Embryonic facial prominence (tissue), 1 donor: Measurements from ENCODE around the gene ARPC1A.
"Not testable (repeated sequence)": the region's sequence is repeated elsewhere in the genome, so short reads cannot be mapped to it uniquely, and the experiment has no call there.

Experiments used
- DNase-seq: peaks from one replicate; pipeline ENCODE4 v3.0.0-alpha.2; 2016; ENCODE audit errors: extremely low spot score

The ARPC1A gene

DNA sequence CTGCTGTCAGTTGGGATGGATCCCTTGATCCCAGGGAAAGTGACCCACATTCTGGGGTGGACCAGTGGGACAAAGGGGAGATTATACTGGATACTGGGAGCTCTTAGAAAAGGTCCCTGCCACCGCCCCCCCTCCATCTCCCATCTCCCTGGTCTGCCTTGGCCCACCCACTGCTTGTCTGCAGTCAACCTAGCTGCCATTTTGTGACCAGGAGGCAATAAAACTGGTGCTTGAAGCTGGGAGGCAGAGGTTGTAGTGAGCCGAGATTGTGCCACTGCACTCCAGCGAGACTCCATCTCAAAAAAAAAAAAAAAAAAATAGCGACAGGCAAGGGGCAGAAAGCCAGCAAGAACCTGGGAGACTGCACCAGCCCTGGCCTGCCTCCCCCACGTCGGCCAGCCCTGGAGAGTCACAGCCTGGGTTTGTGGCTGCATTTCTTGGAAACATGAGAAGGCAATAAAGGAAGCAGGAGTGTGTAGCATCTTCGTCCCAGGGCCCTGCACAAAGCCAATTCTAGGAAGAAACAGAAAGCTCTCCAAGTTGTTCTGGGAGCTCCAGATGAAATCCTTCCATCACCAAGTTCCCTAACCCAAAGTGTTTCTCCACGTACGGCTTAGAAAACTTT is 44.2 kb downstream of the ARPC1A start:
- DNase-seq = no peak

DNA sequence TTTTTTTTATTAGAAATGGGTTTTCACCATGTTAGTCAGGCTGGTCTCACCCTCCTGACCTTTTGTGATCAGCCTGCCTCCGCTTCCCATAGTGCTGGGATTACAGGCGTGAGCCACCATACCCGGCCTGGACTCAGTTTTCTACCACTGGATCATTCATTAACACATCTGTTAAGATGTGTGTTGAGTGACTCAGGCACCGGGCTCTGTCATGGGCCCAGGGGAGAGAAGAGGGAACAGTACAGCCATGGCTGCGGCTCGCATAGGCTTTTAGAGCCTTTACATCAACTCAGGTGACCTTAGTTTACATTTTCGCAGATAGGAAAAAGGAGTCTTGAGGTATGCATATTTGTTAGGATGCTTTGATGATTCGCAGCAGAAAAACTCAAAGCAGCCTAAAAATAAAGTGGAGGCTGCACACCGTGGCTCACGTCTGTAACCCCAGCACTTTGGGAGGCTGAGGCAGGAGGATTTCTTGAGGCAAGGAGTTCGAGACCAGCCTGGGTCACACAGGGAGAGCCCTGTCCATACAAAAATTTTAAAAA is 45.8 kb downstream of the ARPC1A start:
- DNase-seq = no peak

DNA sequence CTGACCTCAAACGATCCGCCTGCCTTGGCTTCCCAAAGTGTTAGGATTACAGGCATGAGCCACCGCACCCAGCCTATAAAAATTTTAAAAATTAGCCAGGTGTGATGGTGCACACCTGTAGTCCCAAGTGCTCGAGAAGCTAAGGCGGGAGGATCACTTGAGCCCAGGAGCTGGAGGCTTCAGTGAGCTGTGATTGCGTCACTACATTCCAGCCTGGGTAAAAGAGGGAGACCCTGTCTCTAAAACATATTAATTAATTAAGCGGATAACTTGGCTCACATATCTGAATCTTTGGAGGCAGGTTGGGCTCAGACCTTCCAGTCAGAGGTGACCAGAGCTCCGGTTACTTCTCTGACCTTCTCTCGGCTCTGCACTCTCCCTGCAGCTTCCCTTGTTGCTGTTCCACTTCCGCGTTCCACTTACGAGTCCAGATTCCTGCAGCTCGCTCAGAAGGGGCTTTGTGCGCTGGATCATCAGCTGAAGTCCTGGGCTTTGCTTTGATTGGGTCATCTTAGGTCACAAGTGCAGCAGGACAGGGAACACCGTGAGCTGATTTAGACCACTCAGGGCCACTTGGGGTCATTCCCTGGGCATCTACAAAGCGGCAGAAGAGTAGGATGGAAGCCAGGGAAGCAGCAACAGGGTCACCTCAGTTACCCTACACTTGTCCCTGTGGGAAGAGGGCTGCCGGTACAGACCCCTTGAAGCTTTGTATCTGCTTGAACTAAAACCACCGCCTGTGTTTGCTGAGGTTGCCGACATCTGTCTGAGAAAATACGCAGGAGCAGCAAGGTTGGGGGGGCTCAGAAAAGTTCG is 46.8 kb downstream of the ARPC1A start:
- no peak for DNase-seq

DNA sequence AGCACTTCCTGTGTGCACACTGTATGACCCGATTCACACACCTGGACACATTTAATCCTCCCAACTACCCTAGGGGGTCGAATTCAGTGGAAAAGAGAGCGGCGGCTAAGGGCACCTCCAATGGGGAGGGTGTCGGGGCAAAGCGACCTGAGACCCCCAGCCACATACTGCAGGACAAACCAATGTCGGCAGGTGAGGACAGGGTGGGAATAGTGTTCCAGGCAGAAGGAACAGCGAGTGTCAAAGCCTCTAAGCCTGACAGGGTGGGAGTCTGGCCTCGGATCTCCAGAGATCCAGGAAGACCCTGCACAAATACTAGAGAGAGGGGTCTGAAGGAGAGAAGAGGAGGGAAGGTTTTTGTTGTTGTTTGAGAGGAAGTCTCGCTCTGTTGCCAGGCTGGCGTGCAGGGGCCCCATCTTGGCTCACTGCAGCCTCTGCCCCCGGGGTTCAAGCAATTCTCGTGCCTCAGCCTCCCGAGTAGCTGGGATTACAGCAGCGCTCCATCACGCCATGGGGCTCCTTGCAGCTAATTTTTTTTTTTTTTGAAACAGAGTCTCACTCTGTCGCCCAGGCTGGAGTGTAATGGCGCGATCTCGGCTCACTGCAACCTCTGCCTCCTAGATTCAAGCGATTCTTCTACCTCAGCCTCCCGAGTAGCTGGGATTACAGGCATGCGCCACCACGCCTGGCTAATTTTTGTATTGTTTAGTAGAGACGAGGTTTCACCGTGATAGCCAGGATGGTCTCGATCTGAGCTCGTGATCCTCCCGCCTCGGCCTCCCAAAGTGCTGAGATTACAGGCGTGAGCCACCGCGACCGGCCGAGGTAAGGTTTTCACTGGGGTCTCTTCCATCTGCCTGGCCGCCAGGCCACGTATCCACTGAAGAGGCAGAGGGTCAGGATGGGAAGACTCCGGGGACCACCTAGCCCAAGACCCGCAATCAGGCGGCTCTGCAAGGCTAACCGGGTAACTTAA is 47.7 kb downstream of the ARPC1A start:
- DNase-seq = no peak

DNA sequence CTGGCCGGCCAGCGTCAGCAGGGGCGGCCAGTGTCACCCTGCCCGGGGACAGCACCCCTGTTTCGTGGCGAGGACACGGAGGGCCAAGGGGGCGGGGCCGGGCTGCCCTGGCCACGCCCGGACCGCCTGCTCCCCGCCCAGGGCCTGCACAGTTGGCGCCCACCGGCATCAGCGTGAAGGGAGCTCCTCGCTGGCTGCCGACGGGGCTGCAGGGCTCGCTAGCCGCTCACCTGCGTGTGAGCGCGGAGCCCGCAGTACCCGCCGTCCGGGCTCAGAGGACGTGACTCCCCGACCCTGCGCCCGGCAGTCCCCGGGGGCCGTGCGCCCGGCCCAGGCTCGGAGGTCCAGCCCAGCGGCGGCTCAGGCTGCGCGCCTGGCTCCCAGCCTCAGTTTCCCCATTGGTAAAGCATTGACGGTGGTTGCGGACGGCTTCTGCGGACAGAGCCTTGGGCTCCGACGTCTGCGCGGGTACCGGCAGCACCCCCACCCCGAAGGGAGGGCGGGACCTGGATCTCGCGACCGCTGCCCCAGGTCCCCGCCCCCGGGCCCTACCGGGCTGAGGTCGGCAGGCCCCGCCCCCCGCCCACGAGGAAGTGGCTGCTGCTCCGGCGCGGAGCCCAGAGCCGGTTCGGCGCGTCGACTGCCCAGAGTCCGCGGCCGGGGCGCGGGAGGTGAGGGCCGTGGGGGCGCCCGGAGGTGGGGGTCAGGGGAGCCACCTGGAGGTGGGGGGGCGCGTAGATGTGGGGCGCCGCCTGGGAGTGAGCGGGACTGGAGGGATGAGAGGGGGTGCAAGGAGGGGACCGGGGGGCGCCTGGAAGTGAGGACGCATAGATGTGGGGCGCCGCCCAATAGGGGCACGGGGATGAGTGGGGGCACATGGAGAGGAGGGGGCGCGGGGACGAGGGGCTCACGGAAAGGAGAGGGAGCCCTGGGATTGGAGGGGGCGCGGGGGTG is 48.7 kb downstream of the ARPC1A start, which contains the start of gene ARPC1B:
ARPC1B (plus strand) TSS at position 620 of the 954 bp plus-strand sequence. CDS start 10,985 bp downstream, outside the sequence.
- no peak for DNase-seq

DNA sequence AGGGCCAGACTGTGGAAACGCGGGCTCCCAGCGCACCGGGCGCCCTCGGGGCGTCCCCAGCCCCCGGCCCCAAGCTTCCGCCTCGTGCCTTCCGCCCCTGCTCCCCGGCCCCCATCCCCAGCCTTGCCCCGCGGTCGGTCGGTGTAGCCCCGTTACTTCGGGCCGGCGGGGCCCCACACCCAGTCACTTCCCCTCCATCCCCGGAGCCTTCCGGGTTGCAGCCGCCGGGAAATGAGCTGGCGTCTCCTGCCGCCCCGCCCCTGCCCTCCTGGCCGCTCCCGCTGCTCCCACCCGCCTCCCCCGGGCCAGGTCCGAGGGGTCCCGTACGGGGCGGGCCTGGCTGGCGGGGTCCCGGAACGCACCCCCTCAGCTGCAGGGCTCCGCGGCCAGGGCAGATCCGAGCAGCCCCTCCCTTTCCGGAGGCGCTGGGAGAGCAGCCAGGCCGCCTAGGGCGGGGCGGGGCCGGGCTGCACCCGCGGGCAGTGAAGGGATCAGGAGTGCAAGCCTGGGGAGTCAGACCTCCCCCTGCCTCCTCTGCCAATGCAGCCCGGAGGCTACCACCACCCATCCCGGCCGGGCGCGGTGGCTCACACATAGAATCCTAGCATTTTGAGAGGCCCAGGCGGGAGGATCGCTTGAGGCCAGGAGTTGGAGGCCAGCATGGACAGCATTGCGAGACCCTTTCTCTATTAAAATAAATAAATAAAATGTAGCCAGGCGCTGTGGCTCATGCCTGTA is 49.5 kb downstream of the ARPC1A start:
- DNase-seq = no peak

DNA sequence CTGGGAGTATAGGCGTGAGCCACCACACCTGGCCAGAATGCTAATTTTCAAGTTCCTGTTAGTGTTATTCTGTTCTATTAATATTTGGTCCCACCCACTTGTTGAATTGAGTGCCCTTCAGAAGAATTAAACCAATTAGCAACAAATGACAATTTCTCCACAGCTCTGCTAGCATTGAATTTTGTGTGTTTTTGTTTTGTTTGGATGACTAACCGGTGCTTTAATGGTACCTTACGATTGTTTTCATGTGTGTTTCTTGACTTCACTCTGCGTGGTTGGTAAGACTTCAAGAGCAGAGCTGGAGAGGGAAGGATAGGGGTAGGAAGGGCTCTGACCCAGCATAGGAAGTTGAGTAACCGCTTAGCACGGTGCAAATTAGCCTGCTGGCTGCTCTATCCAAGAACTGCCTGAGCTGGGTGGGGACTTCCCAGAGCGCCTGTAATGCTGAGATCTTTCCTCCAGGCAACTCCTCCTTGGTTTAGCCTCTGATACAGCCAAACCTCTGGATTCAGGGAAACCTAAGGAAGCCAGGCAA is 53.4 kb downstream of the ARPC1A start:
- peak; percentile 6 for DNase-seq

DNA sequence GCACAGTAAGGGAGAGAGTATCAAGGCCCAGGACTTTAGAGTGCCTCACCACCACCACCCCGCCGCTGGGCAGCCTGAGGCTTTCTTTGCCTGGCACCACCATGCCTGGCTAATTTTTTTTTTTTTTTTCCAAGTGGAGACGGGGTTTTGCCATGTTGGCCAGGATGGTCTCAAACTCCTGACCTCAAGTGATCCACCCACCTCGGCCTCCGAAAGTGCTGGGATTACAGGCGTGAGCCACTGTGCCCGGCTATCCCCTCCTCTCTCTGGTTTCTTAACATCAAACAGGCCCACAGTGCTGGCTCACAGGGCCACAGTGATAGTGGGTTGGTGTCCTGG is 54.0 kb downstream of the ARPC1A start:
- DNase-seq = not testable (repeated sequence)

DNA sequence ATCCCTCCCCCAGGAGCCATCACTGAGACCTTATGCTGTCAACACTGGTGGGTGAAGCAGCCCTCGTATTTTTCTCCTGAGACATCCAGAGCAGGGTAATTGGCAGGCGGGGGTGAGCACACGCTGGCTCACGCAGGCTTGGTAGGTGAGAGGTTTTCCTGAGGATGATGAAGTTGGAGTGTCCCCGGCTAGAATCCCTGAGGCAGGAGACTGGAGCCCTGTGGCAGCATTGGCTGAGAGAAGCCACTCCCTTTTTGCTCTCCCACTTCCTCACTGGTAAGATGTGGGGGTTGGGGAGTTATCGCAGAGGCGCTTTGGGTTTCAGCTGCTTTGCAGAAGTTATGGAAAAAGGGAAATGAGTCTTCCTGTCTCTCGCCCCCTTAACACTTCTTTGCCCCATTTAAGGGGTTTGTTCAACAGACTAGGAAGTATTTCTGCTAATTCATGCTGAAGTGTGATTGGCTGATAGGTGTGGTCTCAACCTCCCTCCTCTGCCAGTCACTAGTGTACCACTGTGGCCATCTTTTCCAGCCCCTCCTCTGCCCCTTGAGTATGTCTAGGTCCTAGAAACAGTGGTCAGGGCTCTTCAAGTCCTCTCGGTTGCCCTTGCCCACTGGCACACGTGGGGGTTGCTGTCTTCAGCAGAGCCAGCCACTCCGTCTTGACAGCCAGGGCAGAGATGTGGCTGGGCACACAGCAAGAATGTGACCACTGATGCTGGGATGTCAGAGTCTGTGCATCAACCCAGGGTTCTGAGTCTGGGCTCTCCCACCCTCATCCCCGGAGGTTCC is 54.5 kb downstream of the ARPC1A start:
- no peak for DNase-seq

DNA sequence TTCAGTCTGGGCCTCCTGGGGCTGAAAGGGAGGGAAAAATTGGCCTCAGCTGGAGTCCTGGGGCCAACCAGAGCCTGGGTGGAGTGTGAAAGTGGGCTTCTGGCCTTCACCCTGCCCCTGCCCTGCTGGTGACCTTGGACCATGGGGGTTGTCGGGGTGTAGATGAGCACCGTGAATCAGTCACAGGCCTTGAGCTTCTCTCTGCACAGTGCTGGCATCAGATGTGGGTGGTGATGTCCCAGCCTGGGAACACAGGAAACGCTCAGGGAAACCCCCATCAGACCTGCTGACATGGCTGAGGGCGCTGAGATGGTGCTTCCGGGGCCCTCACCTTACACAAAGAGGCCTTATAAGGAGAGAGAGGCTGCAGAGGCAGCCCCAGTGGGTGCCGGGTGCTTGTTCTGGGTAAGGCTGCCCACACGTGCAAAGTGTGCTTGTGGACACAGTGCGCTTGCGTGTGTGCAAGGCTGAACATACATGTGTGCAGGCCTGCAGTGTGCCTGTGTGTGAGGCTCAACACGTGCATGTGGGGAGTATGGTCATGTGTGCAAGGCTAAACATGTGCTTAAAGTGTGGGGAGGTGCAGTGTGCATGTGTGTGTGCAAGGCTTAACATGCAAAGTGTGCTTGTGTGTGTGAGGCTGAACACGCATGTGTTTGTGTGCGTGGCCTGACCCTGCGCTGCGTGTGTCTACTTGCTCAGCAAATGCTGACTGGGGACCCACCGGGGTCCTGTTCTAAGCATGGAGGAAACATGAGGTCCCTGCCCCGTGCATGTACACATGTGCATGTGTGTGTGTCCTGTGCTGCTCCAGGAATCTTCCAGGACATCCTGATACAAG is 55.3 kb downstream of the ARPC1A start:
- DNase-seq = no peak

DNA sequence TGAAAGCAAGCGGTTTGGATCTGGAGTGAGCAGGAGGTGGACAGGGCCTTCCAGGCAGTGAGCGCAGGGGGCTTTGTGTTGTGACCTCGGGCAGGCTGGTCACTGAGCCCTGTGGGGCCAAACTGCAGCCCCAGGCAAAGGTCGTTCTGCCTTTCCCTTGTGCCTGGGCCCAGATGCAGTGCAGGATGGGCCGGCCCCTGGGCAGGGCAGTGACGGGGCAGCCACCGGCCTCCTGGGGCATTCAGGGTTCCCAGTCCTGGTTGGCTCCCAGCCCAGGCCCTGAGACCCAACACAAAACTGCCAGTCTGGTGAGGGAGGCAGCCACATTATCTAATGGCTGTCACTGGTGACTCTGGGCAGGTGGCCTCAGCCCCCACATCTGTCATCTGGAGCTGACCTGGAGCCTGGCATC is 56.0 kb downstream of the ARPC1A start:
- no peak for DNase-seq

DNA sequence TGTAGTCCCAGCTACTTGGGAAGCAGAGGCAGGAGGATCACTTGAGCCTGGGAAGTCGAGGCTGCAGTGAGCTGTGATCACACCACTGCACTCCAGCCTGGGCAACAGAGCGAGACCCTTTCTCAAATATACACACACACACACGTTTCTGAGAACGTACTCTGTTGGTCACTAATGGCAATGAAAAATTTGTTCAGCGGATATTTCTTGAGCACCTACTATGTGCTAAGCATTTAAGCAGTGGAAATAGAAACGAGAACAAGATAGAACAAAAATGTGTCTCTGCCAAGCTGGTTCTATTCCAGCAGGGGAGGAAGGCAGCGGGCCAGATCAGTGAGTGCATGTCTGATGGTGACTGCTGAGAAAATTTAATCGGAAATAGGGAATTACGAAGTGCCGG is 57.5 kb downstream of the ARPC1A start:
- DNase-seq = no peak

DNA sequence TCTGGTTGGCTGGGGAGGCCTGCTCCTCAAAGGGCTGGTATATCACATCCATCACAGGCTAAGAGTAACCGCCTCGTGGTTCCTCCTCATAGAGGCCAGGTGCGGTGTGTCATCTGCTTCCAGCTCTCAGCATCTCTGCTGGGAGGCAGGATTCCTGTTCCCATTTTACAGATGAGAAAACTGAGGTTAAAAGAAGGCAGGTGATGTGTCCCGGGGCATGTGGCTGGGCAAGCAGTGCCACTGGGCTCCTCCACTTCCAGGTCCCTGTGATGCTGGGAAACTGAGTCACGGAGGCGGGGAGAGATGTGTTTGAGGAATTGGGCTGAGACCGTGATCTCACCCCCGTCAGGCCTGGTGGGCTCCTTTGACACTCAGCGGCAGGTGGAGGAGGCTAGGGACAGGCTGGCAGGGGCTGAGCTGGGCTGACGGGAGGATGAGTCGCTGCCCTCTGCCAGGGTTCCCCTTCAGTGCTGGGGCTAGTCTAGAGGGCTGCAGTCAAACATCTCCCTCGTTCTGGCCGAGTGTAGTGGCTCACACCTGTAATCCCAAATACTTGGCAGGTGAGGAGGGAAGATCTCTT is 58.2 kb downstream of the ARPC1A start:
- DNase-seq = no peak

DNA sequence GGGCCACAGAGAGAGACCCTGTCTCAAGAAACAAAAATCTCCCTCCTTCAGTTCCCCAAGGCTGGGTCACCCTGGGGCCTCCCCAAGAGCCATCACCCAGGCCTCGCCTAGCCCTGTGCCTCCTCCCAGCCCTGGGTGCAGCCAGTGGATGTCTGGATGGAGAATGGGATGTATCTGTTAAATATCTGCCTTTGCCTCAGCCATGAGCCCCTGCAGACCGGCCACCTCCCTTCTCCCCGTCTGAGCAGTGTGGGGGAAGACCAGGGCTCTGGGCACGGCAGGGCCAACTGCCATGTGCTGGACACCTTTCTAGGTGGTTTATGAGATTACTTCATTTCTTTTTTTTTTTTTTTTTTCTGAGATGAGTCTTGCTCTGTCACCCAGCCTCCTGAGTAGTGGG is 58.8 kb downstream of the ARPC1A start:
- no peak for DNase-seq

DNA sequence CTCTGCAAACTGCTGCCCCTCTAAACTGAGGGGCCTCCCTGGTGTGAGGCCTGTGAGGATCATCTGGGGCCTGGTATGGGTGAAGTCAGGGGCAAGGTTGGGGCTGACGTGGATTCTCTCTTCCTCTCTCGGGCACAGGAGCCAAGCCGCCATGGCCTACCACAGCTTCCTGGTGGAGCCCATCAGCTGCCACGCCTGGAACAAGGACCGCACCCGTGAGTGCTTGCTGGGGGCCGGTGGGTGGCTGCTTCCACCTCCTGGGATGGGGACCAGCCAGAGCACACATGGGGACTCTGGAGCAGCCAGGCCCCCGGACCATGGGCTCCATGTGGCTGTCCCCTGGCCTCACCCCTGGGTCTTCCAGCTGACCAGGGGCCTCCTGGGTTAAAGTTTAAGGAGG is 59.9 kb downstream of the ARPC1A start:
- no peak for DNase-seq

DNA sequence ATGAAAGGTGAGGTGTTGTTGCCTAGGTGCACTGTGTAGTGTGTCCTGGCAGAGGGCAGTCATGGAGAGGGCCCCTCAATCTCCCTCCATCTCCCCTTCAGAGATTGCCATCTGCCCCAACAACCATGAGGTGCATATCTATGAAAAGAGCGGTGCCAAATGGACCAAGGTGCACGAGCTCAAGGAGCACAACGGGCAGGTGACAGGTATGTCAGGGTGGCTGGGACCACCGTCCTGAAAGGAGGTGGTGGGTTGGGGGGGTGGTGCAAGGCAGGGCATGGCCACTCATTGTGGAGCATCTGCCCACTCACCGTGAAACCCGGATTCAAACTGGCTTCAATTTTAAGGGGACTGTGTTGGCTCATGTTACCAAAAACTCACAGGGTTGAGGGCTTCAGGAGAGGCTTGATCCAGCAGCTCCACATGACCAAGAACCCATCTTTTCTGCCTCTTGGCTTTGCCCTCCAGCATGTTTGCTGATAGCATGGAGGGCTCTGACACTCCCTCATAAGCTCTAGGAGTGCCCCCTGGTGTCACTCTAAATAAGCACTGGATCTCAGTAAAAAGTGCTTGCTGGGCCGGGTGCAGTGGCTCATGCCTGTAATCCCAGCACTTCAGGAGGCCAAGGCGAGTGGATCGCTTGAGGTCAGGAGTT is 61.0 kb downstream of the ARPC1A start:
- DNase-seq = no peak

DNA sequence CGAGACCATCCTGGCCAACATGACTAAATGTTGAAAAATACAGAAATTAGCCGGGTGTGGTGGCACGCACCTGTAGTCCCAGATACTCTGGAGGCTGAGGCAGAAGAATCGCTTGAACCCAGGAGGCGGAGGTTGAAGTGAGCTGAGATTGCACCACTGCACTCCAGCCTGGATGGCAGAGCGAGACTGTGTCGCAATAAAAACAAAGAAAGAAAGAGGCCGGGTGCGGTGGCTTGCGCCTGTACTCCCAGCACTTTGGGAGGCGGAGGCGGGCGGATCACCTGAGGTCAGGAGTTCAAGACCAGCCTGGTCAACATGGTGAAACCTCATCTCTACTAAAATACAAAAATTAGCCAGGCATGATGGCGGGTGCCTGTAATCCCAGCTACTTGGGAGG is 61.5 kb downstream of the ARPC1A start:
- DNase-seq = not testable (repeated sequence)
